Measurements from ENCODE around the gene PUM1. TPM values are rescaled to one million over a fixed set of nuclear protein-coding genes. Genes with fewer than 3 reads are reported as not detected.
"Not testable (repeated sequence)": the region's sequence is repeated elsewhere in the genome, so short reads cannot be mapped to it uniquely, and the experiment has no call there.

Gene PUM1
- total RNA-seq, 1 experiment from 2014 or later, result 43.3 TPM

- ATAC-seq, result peak; percentile 77
Observed at GRCh38 chr1:31040038-31040437, 25.5 kb downstream of the PUM1 start.

GRCh38 chr1:31038935-31039334, 26.6 kb downstream of the PUM1 start:
- H3K27ac ChIP-seq (ENCODE audit: low read length); H3K4me1 ChIP-seq (ENCODE audit: insufficient read depth, low read length); intact Hi-C loops (cut with micrococcal nuclease); H3K9ac ChIP-seq (ENCODE audit: low read length); H3K4me2 ChIP-seq (ENCODE audit: low read length); POLR2A ChIA-PET (ENCODE audit: unreplicated experiment); H3K27me3 ChIP-seq (ENCODE audit: low read length); DNase-seq; H3F3A ChIP-seq (ENCODE audit: low read length, unreplicated experiment); BruUV-seq (replicated peaks); H3K9me3 ChIP-seq (ENCODE audit: low read length); CTCF ChIA-PET; ATAC-seq; H2AFZ ChIP-seq (ENCODE audit: low read length); H3K9me2 ChIP-seq (replicated peaks; ENCODE audit: low read length); H3K4me3 ChIP-seq (ENCODE audit: low read length): not testable (repeated sequence)
- Histone ChIP-seq H3K36me3 (ENCODE audit: low read depth, low read length) (peaks cover 30% of the 10 kb centered on the region), H3K79me2 (ENCODE audit: low read length) (peaks cover 99% of the 10 kb centered on the region), H4K20me1 (ENCODE audit: low read length) (peaks cover 84% of the 10 kb centered on the region)

More at GRCh38 chr1:31040038-31040437, 25.5 kb downstream of the PUM1 start:
- POLR2A ChIA-PET (ENCODE audit: unreplicated experiment), result no interaction called here
- H4K20me1 ChIP-seq (ENCODE audit: low read length), result peaks cover 77% of the 10 kb centered on the region
- no peak overlapping the region for H3K9ac ChIP-seq (ENCODE audit: low read length)
- no peak overlapping the region for H3K27ac ChIP-seq (ENCODE audit: low read length)
- CTCF ChIA-PET, result no interaction called here
- H3K79me2 ChIP-seq (ENCODE audit: low read length), result peaks cover 99% of the 10 kb centered on the region
- peaks cover 6% of the 10 kb centered on the region; the same call in 1 of the 2 replicates for H3K4me1 ChIP-seq (ENCODE audit: insufficient read depth, low read length)
- H3K36me3 ChIP-seq (ENCODE audit: low read depth, low read length), result peaks cover 25% of the 10 kb centered on the region
- H3K9me3 ChIP-seq (ENCODE audit: low read length), result no peaks in the 10 kb centered on the region
- H3K27me3 ChIP-seq (ENCODE audit: low read length), result no peaks in the 10 kb centered on the region
- TF ChIP-seq CTCF (conservative IDR thresholded peaks at IDR 0.05; ENCODE audit: low read depth, low read length), result no peak
- no peak for TF ChIP-seq EZH2phosphoT487 (IDR thresholded peaks at IDR 0.05; ENCODE audit: borderline replicate concordance, low read length)
- TF ChIP-seq EZH2 (IDR thresholded peaks at IDR 0.05; ENCODE audit: low read length, unreplicated experiment), result no peak
- BruUV-seq (replicated peaks), result no TSS peak
- peak; percentile 20 for DNase-seq
- no peaks in the 10 kb centered on the region for H3F3A ChIP-seq (ENCODE audit: low read length, unreplicated experiment)
- no peak overlapping the region for H3K4me2 ChIP-seq (ENCODE audit: low read length)
- no peak overlapping the region for H3K4me3 ChIP-seq (ENCODE audit: low read length)
- intact Hi-C loops (cut with micrococcal nuclease), result loop anchor here (10.0 kb wide), 1 partner anchor 45 kb away; no protein-coding TSS in a partner anchor
- no peaks in the 10 kb centered on the region for H3K9me2 ChIP-seq (replicated peaks; ENCODE audit: low read length)
- H2AFZ ChIP-seq (ENCODE audit: low read length), result no peak overlapping the region

GRCh38 chr1:31038360-31038759, 27.2 kb downstream of the PUM1 start:
- H3K27ac ChIP-seq (ENCODE audit: low read length), result no peak overlapping the region

More at GRCh38 chr1:31038360-31038759, 27.2 kb downstream of the PUM1 start:
- CTCF ChIA-PET, result no interaction called here
- H3K4me2 ChIP-seq (ENCODE audit: low read length), result no peak overlapping the region
- H4K20me1 ChIP-seq (ENCODE audit: low read length), result peaks cover 84% of the 10 kb centered on the region
- intact Hi-C loops (cut with micrococcal nuclease), result no loop called here
- peaks cover 30% of the 10 kb centered on the region for H3K36me3 ChIP-seq (ENCODE audit: low read depth, low read length)
- no peaks in the 10 kb centered on the region for H3K27me3 ChIP-seq (ENCODE audit: low read length)
- TF ChIP-seq EZH2 (IDR thresholded peaks at IDR 0.05; ENCODE audit: low read length, unreplicated experiment) (no peak), CTCF (conservative IDR thresholded peaks at IDR 0.05; ENCODE audit: low read depth, low read length) (no peak), EZH2phosphoT487 (IDR thresholded peaks at IDR 0.05; ENCODE audit: borderline replicate concordance, low read length) (no peak)
- POLR2A ChIA-PET (ENCODE audit: unreplicated experiment), result no interaction called here
- no peaks in the 10 kb centered on the region for H3K9me3 ChIP-seq (ENCODE audit: low read length)
- peaks cover 99% of the 10 kb centered on the region for H3K79me2 ChIP-seq (ENCODE audit: low read length)
- ATAC-seq (no peak; the same call in 1 of the 2 replicates), DNase-seq (no peak)
- no peaks in the 10 kb centered on the region for H3K9me2 ChIP-seq (replicated peaks; ENCODE audit: low read length)
- no peaks in the 10 kb centered on the region for H3F3A ChIP-seq (ENCODE audit: low read length, unreplicated experiment)
- peaks cover 6% of the 10 kb centered on the region; the same call in 1 of the 2 replicates for H3K4me1 ChIP-seq (ENCODE audit: insufficient read depth, low read length)
- H3K4me3 ChIP-seq (ENCODE audit: low read length), result no peak overlapping the region
- H3K9ac ChIP-seq (ENCODE audit: low read length), result no peak overlapping the region
- no TSS peak for BruUV-seq (replicated peaks)
- no peak overlapping the region for H2AFZ ChIP-seq (ENCODE audit: low read length)
